ENCODE results near the gene APBA1.

Gene APBA1

GRCh38 chr9:69397384-69398214, 274.6 kb downstream of the APBA1 start:
- DNase-seq (ENCODE audit: low read depth) = no peak

DNA sequence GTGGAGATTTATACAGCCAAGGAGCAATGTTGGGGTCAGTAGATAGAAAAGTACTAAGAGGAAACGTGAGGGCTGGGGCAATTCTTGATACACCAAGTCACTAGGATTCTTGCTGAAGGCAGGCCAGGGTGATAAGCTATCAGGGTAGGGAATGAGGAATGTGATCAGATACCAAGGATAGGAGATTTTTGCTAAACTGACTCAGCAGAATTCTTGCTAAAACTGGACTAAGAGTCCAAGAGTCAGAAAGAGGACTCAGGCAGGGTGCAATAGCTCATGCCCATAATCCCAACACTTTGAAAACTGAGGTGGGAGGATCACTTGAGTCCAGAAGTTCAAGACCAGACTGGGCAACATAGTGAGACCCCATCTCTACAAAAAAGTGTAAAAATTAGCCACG, 275.4 kb downstream of the APBA1 start:
- DNase-seq (ENCODE audit: low read depth) = no peak

DNA sequence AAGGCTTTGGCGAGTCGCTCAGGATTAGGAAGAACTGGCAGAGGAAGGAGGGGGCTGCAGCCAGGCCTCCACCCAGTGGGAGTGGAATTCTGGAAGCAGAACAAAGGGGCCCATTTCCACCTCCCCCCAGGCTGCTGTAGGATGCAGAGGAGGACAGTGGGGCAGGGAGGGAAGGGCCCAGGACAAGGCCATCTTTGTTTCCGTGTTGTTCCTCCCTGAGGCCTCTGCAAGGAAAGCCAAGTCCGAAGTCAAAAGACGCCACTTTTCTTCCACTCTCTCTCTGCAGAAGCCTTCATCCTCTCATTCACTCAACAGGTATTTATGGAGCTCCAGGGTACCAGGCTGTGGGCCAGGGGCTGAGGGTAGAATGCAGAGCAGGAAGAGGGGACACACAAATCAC, 276.5 kb downstream of the APBA1 start:
- DNase-seq (ENCODE audit: low read depth) = no peak

DNA sequence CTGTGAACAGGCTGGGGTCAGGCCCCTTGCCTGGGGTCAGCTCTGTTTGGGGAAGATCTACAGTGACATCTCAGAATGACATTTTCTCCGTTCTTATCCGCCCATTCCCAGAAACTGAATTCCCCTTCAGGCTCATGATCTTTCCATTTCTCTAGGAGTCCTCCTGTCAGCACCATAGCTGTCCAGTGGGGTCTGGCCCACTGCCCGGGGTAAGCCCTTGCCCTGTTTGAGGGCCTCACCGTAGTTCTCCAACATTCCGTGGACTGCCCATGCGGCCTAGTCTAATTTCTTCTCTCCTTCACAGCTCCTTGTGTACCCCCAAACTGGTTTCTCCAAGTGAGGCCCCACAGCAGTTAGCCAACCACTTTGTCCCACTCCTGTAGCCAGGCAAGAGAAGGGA, 278.7 kb downstream of the APBA1 start:
- no peak for DNase-seq (ENCODE audit: low read depth)

DNA sequence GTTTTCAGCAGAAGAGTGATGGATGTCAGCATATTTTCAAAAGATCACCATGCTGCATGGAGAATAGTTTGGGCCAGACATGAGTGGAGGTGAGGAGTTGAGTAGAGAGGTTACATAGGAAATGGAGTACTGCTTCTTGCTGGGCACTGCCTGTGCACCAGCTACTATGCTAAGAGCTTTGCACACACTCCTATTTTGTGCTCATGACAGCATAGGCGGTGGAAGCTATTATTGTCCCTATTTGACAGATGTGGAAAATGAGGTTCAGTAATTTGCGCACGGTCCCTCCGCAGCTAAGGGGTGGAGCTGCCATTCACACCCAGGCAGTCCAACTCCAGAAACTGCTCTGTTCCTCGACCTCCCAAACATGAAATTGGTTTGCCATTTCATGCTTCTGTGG, 279.3 kb downstream of the APBA1 start:
- no peak for DNase-seq (ENCODE audit: low read depth)

GRCh38 chr9:69391946-69392345, 280.2 kb downstream of the APBA1 start:
- no peak for DNase-seq (ENCODE audit: low read depth)

- no peak for DNase-seq (ENCODE audit: low read depth)
Observed at GRCh38 chr9:69391487-69391886, 280.7 kb downstream of the APBA1 start.

DNA sequence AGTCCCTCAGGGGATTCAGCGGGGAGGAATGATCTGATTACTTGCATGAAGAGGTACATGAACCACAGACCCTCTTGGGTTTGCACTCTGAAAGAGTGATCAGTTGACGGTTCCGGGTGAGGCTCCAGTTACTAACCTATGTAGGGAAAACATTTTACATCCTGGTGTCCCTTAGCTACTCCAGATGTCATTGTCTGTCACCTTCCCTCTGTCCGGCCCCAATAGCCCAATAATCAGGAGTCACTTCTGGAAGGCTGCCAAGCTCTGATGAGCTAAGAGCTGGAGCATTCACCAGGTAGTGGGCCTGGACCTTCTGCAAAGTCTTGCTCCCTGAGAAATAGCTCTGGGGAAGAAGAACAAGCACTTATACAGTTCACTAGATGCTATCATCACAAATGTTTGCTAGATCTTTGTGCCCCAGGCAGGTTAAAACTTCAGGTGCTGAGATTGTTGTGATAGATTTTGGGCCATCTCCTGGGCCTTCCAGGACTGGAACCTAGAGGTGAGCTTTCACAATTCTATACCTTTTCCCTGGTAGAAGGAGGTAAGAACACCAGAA, 282.7 kb downstream of the APBA1 start:
- DNase-seq (ENCODE audit: low read depth) = no peak

DNA sequence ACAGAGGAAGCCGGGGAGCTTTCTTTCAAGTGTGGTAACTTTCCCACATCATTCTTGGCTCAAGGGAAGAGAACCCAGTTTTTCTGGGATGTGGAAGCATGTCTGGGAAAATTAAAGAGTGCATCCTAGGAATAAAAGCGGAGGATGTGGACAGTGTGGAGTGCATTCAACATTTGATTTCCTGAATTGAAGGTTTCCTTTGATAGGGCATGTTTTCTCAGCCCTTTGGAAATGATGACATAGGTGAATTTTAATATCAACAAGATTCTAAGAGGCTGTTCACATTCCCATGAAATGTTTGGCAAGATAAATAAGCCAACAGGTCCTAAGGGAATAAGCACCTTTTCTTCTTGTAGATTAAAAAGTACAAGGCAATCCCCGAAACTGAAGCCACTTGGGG, 283.6 kb downstream of the APBA1 start:
- no peak for DNase-seq (ENCODE audit: low read depth)

GRCh38 chr9:69386651-69387050, 285.5 kb downstream of the APBA1 start:
- no peak for DNase-seq (ENCODE audit: low read depth)

- DNase-seq (ENCODE audit: low read depth) = no peak
Observed at GRCh38 chr9:69385581-69386033, 286.6 kb downstream of the APBA1 start.

- DNase-seq (ENCODE audit: low read depth) = no peak
Observed at GRCh38 chr9:69382135-69382534, 290.0 kb downstream of the APBA1 start.

DNA sequence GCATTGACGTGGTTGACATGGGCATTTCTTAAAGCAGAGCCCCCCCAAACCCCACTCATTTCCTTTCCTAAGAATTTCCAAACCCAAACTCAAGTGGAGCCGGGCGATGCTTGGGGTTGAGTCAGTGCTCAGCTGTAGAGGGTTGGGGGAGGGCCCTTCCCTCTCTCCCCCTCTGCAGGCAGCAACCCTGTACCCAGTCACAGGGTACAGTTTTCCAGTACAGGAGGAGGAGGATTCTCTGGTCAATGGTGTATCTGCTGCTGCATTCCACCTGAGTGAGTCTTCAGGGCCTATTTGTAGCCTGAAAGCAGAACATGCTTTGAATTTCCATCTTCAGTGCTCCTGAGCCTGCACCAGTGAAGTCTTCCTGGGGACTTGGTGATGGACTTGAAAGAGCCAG, 291.4 kb downstream of the APBA1 start:
- DNase-seq (ENCODE audit: low read depth) = no peak

DNA sequence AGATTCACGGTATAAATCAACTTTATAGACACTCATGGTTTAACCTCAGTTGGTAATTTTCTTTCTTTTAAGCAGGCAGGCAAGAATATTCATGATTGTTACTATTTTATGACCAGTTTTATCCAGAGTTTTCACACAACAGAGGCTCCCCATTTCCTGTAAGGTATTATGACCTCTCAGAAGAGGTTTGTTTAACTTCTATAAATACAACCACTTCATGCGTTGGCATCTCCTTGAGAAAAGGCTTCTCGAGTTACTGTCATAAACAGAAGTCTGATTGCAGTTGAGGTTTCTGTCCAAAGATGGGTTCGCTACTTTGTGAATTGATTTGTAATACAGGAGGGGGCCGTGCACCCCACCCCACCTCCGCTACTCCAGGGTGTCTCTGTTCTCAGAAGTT, 291.9 kb downstream of the APBA1 start:
- no peak for DNase-seq (ENCODE audit: low read depth)

DNA sequence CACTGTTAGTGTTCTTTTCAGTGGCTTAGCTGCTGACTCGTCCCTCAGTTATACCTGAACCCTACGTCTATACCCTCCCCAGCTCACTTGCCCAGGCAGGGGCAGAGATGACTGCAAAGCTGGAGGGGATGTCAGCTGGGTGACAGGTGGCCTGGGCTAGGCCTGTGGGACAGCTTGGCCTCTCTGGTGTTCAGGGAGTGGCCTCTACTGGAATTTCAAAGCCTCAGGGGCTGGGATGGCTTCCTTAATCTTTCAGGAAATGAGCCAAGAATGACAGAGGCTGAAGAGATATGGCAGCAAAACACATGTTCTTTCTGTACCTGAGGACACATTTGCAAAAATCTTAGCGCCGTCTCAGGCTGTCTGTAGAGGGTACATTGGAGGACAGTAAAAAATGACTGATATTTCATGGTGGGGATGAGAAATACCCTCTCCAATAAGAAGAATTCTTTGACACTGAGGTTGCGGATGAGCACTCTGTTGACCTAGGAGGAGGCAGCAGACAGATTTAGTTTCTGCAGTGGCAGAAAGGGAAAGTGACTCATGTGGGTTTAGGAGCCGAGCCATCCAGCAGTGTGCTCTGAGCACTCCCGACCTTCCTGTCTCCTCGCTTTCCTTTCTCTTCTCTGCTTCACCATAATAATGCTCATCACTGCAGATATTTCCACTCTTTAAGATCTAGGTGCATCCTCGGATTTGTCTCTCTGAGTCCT, 292.7 kb downstream of the APBA1 start:
- DNase-seq (ENCODE audit: low read depth) = no peak

DNA sequence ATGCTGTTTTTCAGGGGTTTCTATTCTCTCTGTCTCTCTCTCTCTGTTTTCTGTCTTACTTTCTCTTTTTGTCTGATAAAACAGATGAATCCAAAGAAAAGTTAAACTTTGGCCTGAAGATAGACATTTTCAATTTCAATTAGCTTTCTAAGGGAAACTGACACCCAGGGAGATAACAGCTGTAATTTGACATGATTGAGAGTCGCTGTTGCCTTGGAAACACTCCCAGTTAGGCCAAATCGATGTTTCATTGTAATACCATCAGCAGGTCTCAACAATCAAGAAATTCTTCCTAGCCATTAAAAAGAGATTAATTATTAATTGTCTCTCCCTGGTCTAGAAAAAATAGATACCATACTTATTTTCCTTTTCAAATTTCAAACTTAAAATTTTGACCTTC, 294.2 kb downstream of the APBA1 start:
- DNase-seq (ENCODE audit: low read depth) = no peak

Measured in activated T-helper 1 cell treated with Interleukin-2 at 50 U/mL for 16 hours (primary cell).